Astrocyte (in vitro differentiated cells and primary cell): ENCODE measurements around the gene CXCL8. TPM values are rescaled to one million over a fixed set of nuclear protein-coding genes. Genes with fewer than 3 reads are reported as not detected.

Source experiments
- DNase-seq: peaks from one replicate; pipeline ENCODE4 v3.0.0-alpha.2; 2010; ENCODE audit warnings: low read depth
- FAIRE-seq: peaks from 2 replicates; lab custom pipeline; 2011; peaks lifted over from hg19 to GRCh38; lab: Jason Lieb, UNC
- H2AFZ ChIP-seq: 2 replicates; pipeline ENCODE4 v1.6.0; 2012; ENCODE audit warnings: low read depth, low read length, inconsistent platforms
- H3K27ac ChIP-seq: 2 replicates; pipeline ENCODE4 v1.5.1; 2011; ENCODE audit warnings: low read depth, low read length, inconsistent platforms
- H3K27me3 ChIP-seq: 2 replicates; pipeline ENCODE4 v1.6.0; 2011; ENCODE audit warnings: low read length, inconsistent platforms; ENCODE audit not compliant: insufficient read depth
- H3K36me3 ChIP-seq: 2 replicates; pipeline ENCODE4 v1.5.1; 2011; ENCODE audit warnings: low read length, inconsistent platforms; ENCODE audit not compliant: insufficient read depth
- H3K4me1 ChIP-seq: 2 replicates; pipeline ENCODE4 v1.5.1; 2011; ENCODE audit warnings: low read length, inconsistent platforms; ENCODE audit not compliant: insufficient read depth
- H3K4me2 ChIP-seq: 2 replicates; pipeline ENCODE4 v1.6.0; 2012; ENCODE audit warnings: low read length, inconsistent platforms
- H3K4me3 ChIP-seq: 2 replicates; pipeline ENCODE4 v1.5.1; 2011; ENCODE audit warnings: low read depth, mild to moderate bottlenecking, low read length, inconsistent platforms; ENCODE audit not compliant: insufficient read depth
- H3K79me2 ChIP-seq: 2 replicates; pipeline ENCODE4 v1.6.0; 2012; ENCODE audit warnings: mild to moderate bottlenecking, low read length, inconsistent platforms; ENCODE audit not compliant: insufficient read depth
- H3K9ac ChIP-seq: 2 replicates; pipeline ENCODE4 v1.6.0; 2012; ENCODE audit warnings: mild to moderate bottlenecking, low read length, inconsistent platforms
- H3K9me3 ChIP-seq: 2 replicates; pipeline ENCODE4 v1.5.1; 2012; ENCODE audit warnings: low read depth, mild to moderate bottlenecking, low read length, inconsistent platforms; ENCODE audit not compliant: insufficient read depth
- H4K20me1 ChIP-seq: 2 replicates; pipeline ENCODE4 v1.6.0; 2012; ENCODE audit warnings: low read length, inconsistent platforms; ENCODE audit not compliant: insufficient read depth
- H3K27ac Mint-ChIP-seq: one replicate; pipeline ENCODE4 v1.8.0; 2021; ENCODE audit warnings: mild to moderate bottlenecking, mixed read lengths; ENCODE audit not compliant: unreplicated experiment
- H3K27me3 Mint-ChIP-seq: one replicate; pipeline ENCODE4 v1.8.0; 2021; ENCODE audit warnings: low read depth, mixed read lengths; ENCODE audit not compliant: unreplicated experiment
- H3K36me3 Mint-ChIP-seq: one replicate; pipeline ENCODE4 v1.8.0; 2021; ENCODE audit warnings: low read depth, mixed read lengths; ENCODE audit not compliant: unreplicated experiment
- H3K4me1 Mint-ChIP-seq: one replicate; pipeline ENCODE4 v1.8.0; 2021; ENCODE audit warnings: low read depth, mixed read lengths; ENCODE audit not compliant: unreplicated experiment
- H3K4me3 Mint-ChIP-seq: one replicate; pipeline ENCODE4 v1.8.0; 2021; ENCODE audit warnings: mild to moderate bottlenecking, moderate library complexity, mixed read lengths; ENCODE audit not compliant: unreplicated experiment
- H3K9me3 Mint-ChIP-seq: one replicate; pipeline ENCODE4 v1.8.0; 2021; ENCODE audit warnings: mild to moderate bottlenecking, mixed read lengths; ENCODE audit not compliant: unreplicated experiment
- EZH2 ChIP-seq: IDR thresholded peaks from 2 replicates; pipeline ENCODE4 v1.6.1; 2012; ENCODE audit warnings: mild to moderate bottlenecking, low read length, inconsistent platforms; ENCODE audit not compliant: insufficient read depth
- total RNA-seq: library from RNA; stranded (reverse); gene quantifications from 2 replicates; pipeline ENCODE4 v1.2.1, GENCODE V29; 2021
- TF ChIP-seq, protein P1 (sequence below): IDR thresholded peaks from 2 replicates; pipeline ENCODE4 v1.5.1; 2011; ENCODE audit warnings: low read depth, mild to moderate bottlenecking, inconsistent platforms, low read length, moderate library complexity; ENCODE audit not compliant: insufficient read depth

Gene CXCL8
- total RNA-seq, 1 donor from 2014 or later = 1.5 TPM

DNA sequence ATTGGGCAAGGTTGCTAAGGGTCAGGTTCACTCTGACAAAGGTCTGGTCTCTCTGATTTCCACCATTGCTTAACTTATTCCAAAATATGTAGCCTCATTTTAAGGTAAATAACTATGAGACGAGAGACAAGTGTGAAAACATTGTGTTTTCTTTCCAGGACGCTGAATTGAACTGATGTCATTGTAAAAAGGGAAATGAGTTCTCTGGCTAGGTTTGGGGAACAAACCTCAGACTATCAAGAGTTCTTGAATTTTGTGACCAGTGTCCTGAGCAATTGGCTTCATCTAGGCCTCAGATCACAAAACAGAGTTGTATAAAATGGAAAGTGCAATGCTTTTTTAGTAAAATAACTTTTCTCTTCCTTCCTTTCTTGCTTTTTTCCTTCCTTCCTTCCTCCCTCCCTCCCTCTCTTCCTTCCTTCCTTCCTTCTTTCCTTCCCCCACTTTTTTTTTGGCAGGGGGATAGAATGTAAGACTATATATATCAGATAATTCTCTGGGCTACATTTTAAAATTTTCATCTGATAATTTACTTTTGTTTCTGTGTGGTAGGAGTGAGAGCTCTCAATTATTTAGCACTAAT, 30.8 kb upstream of the CXCL8 start:
- Mint-ChIP-seq H3K9me3 (no peaks in the 10 kb centered on the region), H3K27ac (no peak overlapping the region), H3K27me3 (no peaks in the 10 kb centered on the region), H3K4me1 (peaks cover 28% of the 10 kb centered on the region), H3K36me3 (no peaks in the 10 kb centered on the region), H3K4me3 (no peak overlapping the region)
- no peaks in the 10 kb centered on the region for H4K20me1 ChIP-seq
- H2AFZ ChIP-seq = no peak overlapping the region
- H3K27ac ChIP-seq = no peak overlapping the region
- peaks cover 27% of the 10 kb centered on the region for H3K4me1 ChIP-seq
- no peaks in the 10 kb centered on the region for H3K27me3 ChIP-seq
- H3K9ac ChIP-seq = no peak overlapping the region
- FAIRE-seq = no peak
- H3K36me3 ChIP-seq = no peaks in the 10 kb centered on the region
- no peak for TF ChIP-seq EZH2
- TF ChIP-seq, protein P1, sequence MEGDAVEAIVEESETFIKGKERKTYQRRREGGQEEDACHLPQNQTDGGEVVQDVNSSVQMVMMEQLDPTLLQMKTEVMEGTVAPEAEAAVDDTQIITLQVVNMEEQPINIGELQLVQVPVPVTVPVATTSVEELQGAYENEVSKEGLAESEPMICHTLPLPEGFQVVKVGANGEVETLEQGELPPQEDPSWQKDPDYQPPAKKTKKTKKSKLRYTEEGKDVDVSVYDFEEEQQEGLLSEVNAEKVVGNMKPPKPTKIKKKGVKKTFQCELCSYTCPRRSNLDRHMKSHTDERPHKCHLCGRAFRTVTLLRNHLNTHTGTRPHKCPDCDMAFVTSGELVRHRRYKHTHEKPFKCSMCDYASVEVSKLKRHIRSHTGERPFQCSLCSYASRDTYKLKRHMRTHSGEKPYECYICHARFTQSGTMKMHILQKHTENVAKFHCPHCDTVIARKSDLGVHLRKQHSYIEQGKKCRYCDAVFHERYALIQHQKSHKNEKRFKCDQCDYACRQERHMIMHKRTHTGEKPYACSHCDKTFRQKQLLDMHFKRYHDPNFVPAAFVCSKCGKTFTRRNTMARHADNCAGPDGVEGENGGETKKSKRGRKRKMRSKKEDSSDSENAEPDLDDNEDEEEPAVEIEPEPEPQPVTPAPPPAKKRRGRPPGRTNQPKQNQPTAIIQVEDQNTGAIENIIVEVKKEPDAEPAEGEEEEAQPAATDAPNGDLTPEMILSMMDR = no peak
- no peak for DNase-seq
- H3K9me3 ChIP-seq = no peaks in the 10 kb centered on the region
- no peak overlapping the region for H3K4me2 ChIP-seq
- H3K79me2 ChIP-seq = no peaks in the 10 kb centered on the region
- H3K4me3 ChIP-seq = no peak overlapping the region

DNA sequence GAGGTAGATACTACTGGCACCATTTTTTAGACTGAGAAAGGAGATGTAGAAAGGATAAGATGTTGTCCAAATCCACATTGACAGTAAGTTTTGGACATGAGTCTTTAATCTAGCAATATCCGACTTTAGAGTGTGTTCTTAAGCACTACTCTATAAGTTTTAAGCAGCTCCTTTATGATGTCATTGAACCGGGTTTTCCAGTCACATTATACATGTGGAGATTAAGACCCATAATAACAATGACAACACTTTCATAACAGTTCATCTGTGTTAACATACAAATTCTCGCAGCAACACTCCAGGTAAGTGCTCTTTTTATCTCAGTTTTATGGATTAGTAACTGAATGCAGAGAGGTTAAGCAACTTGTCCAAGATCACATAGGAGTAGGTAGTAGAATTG, 30.3 kb upstream of the CXCL8 start:
- DNase-seq (no peak), FAIRE-seq (no peak)
- no peaks in the 10 kb centered on the region for H4K20me1 ChIP-seq
- no peak overlapping the region for H3K4me2 ChIP-seq
- TF ChIP-seq, protein P1 = no peak
- TF ChIP-seq EZH2 = no peak
- H2AFZ ChIP-seq = no peak overlapping the region
- no peaks in the 10 kb centered on the region for H3K36me3 ChIP-seq
- no peaks in the 10 kb centered on the region for H3K27me3 Mint-ChIP-seq
- H3K79me2 ChIP-seq = no peaks in the 10 kb centered on the region
- H3K4me1 Mint-ChIP-seq = peaks cover 23% of the 10 kb centered on the region
- peaks cover 21% of the 10 kb centered on the region for H3K4me1 ChIP-seq
- H3K9me3 Mint-ChIP-seq = no peaks in the 10 kb centered on the region
- H3K9ac ChIP-seq = no peak overlapping the region
- H3K27ac ChIP-seq = no peak overlapping the region
- no peaks in the 10 kb centered on the region for H3K9me3 ChIP-seq
- no peak overlapping the region for H3K4me3 ChIP-seq
- no peaks in the 10 kb centered on the region for H3K36me3 Mint-ChIP-seq
- no peak overlapping the region for H3K27ac Mint-ChIP-seq
- H3K4me3 Mint-ChIP-seq = no peak overlapping the region
- no peaks in the 10 kb centered on the region for H3K27me3 ChIP-seq

DNA sequence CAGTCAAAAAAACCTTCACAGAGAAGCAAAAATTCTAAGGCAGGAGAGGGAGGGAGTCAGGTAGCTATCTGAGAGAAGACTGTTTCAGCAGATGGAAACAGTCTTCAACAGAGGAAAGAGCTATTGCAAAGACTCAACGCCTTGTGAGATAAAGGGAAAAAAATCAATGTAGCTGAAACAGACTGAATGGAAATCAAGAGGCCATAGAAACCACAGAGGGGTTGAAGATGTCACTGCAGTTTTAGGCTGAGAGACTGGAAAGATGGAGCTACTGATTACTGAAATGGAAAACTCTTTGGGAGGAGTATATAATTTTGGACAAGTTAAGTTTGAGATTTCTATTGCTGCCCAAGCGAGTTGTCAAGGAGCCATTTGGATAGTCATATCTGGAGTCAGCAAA, 28.4 kb upstream of the CXCL8 start:
- DNase-seq (no peak), FAIRE-seq (no peak)
- Histone ChIP-seq H3K9ac (no peak overlapping the region), H3K4me2 (no peak overlapping the region), H4K20me1 (no peaks in the 10 kb centered on the region), H3K4me3 (no peak overlapping the region), H3K79me2 (no peaks in the 10 kb centered on the region), H2AFZ (no peak overlapping the region), H3K9me3 (no peaks in the 10 kb centered on the region), H3K4me1 (peaks cover 15% of the 10 kb centered on the region), H3K36me3 (no peaks in the 10 kb centered on the region), H3K27ac (no peak overlapping the region), H3K27me3 (no peaks in the 10 kb centered on the region)
- Mint-ChIP-seq H3K27me3 (no peaks in the 10 kb centered on the region), H3K9me3 (no peaks in the 10 kb centered on the region), H3K27ac (no peak overlapping the region), H3K4me3 (no peak overlapping the region), H3K36me3 (no peaks in the 10 kb centered on the region), H3K4me1 (peaks cover 15% of the 10 kb centered on the region)
- TF ChIP-seq, protein P1 = no peak
- no peak for TF ChIP-seq EZH2
